Ascending aorta (tissue), 2 donors: Measurements from ENCODE around the gene LMOD1. TPM values are rescaled to one million over a fixed set of nuclear protein-coding genes. Genes with fewer than 3 reads are reported as not detected.
A peak's percentile ranks its signal among the peaks of the same experiment; 100 is the strongest.

Experiments used
- DNase-seq, 2 donors: peaks; one replicate each; pipeline ENCODE4 v3.0.0-alpha.2; 2019; ENCODE audit warnings: low spot score in 2 of 2
- H3K27ac ChIP-seq, 2 donors: fragments of 200-600 bp; sonication (generic); one replicate each; pipeline ENCODE4 v1.5.1; 2016 to 2017; ENCODE audit warnings: mild to moderate bottlenecking in 1 of 2
- H3K27me3 ChIP-seq: fragments of 200-600 bp; sonication (generic); one replicate; pipeline ENCODE4 v1.5.1; 2017
- H3K36me3 ChIP-seq, 2 donors: fragments of 200-600 bp; sonication (generic); one replicate each; pipeline ENCODE4 v1.5.1; 2016
- H3K4me1 ChIP-seq, 2 donors: fragments of 200-600 bp; sonication (generic); one replicate each; pipeline ENCODE4 v1.5.1; 2016 to 2017; ENCODE audit warnings: mild to moderate bottlenecking in 1 of 2
- H3K4me3 ChIP-seq, 2 donors: fragments of 200-600 bp; sonication (generic); one replicate each; pipeline ENCODE4 v1.5.1; 2016 to 2017; ENCODE audit warnings: mild to moderate bottlenecking in 1 of 2
- H3K9me3 ChIP-seq, 2 donors: fragments of 200-600 bp; sonication (generic); one replicate each; pipeline ENCODE4 v1.5.1; 2016
- intact Hi-C: fragments of 100-400 bp; cut with DNase I; formaldehyde crosslinking; loops from one replicate; pipeline ENCODE4 v1.15.1; 2023
- total RNA-seq: library from RNA; depleted of rRNA; stranded (reverse); fragments of >200 nt; gene quantifications from one replicate; pipeline ENCODE4 v1.1.0, GENCODE V29; 2016
- TF ChIP-seq, protein P1 (sequence below), 3 experiments: fragments of 200-600 bp in 2 of 3; fragments of 450-650 bp in 1 of 3; sonication (generic) in 2 of 3; IDR thresholded peaks; one replicate each; pipeline ENCODE4 v1.5.1; 2016 to 2019; ENCODE audit warnings: antibody characterized with exemption in 3 of 3, mild to moderate bottlenecking in 1 of 3, moderate library complexity in 1 of 3

The LMOD1 gene
- total RNA-seq, 1 donor from 2014 or later = 316 TPM

DNA sequence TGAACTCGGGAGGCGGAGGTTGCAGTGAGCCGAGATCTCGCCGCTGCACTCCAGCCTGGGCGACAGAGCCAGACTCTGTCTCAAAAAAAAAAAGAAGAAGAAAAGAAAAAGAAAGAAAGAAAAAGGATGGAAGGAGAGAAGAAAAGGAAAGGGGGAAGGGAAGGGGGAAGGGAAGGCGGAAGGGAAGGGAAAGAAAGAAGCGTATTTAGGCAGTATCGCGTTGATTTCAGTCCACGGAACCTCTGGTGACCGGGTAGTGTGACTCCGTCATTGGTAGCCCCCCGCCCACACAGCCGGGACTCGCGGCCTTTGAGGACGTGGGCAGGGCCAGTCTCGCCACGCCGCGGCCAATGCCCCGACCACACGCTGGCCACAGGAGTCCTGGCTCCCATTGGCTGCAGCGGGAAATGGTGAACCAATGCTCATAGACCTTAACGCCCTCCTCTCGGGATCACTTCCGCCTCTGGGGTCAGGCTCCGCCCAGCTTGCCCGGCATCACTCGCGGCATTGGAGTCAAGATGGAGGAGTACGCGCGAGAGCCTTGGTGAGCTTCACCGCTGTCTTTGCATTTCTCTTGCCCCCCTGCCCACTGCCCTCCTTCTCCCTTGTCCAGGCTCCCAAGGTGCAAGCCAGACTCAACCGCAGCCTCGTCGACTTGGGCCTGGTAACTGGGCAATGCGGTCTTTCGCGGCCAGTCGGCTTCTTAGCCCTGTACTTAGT, 8.8 kb upstream of the LMOD1 start, which contains the start of gene TIMM17A:
Gene TIMM17A (plus strand): TSS at position 495 of the 720 bp plus-strand sequence. CDS start 24 bp downstream, at position 519.
- H3K27ac ChIP-seq = peak within 1 kb of the TSS; percentile 89 to 92
- TF ChIP-seq, protein P1, sequence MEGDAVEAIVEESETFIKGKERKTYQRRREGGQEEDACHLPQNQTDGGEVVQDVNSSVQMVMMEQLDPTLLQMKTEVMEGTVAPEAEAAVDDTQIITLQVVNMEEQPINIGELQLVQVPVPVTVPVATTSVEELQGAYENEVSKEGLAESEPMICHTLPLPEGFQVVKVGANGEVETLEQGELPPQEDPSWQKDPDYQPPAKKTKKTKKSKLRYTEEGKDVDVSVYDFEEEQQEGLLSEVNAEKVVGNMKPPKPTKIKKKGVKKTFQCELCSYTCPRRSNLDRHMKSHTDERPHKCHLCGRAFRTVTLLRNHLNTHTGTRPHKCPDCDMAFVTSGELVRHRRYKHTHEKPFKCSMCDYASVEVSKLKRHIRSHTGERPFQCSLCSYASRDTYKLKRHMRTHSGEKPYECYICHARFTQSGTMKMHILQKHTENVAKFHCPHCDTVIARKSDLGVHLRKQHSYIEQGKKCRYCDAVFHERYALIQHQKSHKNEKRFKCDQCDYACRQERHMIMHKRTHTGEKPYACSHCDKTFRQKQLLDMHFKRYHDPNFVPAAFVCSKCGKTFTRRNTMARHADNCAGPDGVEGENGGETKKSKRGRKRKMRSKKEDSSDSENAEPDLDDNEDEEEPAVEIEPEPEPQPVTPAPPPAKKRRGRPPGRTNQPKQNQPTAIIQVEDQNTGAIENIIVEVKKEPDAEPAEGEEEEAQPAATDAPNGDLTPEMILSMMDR (IDR thresholded peaks at IDR 0.05) = no peak
- H3K9me3 ChIP-seq = no peaks in the 10 kb centered on the region
- H3K4me3 ChIP-seq = peak within 1 kb of the TSS; percentile 67 to 95
- peaks cover 12 to 30% of the 10 kb centered on the region in 2 donors for H3K36me3 ChIP-seq
- intact Hi-C loops = loop anchor here (2.0 kb wide), 1 partner anchor 18 kb away; no protein-coding TSS in a partner anchor
- H3K27me3 ChIP-seq = no peaks in the 10 kb centered on the region
- DNase-seq = peak; percentile 96 to 99
- H3K4me1 ChIP-seq = peaks cover 5 to 16% of the 10 kb centered on the region in 2 donors

DNA sequence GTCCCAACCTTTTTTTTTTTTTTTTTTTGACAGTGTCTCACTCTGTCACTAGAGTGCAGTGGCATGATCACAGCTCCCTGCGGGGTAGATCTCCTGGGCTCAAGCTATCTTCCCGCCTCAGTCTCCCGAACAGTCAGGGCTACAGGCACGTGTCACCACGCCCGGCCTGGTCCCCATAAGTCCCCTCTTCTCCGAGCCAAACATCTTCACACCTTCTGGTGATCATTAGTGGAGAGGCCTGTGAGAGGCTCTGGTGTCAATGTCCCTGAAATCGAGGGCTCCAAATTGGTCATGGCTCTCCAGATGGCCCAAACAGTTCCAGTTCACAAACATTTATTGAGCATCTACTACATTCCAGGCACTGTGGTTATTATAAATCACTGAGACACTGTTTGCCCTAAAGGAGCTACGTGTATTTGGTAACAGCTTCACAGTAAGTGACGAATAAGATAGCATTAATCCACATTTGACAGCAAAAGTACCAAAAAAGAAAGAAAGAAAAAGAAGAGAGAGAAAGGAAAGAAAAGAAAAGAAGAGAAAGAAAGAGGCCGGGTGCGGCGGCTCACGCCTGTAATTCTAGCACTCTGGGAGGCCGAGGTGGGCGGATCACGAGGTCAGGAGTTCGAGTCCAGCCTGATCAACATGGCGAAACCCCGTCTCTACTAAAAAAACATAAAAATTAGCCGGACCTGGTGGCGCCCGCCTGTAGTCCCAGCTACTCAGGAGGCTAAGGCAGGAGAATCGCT, 8.1 kb upstream of the LMOD1 start:
- peak overlapping the region; percentile 67 to 95 for H3K4me3 ChIP-seq
- intact Hi-C loops = loop anchor here (2.0 kb wide), 1 partner anchor 18 kb away; no protein-coding TSS in a partner anchor
- H3K9me3 ChIP-seq = no peaks in the 10 kb centered on the region
- H3K4me1 ChIP-seq = peaks cover 5 to 22% of the 10 kb centered on the region in 2 donors
- TF ChIP-seq, protein P1 (IDR thresholded peaks at IDR 0.05) = no peak
- DNase-seq = no peak
- H3K36me3 ChIP-seq = peaks cover 7 to 22% of the 10 kb centered on the region in 2 donors
- peak overlapping the region; percentile 89 to 92 for H3K27ac ChIP-seq
- H3K27me3 ChIP-seq = no peaks in the 10 kb centered on the region

DNA sequence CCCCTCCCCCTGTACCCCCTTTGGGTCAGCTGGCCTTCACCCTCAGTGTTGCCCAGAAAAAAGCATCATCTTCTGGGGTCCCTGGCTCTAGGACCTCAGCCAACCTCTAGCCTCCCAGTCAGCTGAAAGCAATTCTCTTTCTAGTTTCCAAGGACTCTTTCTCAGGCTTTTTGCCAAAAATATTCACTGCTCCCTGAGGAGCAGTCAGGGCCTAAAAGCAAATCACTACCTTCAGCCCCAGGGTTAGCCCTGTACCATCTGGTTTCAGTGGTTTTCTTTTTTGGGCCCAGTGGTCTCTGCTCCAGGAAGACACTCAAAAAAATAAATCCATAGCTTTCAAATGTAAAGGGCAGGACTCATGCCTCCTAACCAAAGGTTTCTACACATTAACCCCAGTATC, 3.1 kb upstream of the LMOD1 start:
- Histone ChIP-seq H3K4me1 (peaks cover 0 to 26% of the 10 kb centered on the region in 2 donors), H3K27ac (peak overlapping the region; percentile 78 to 93), H3K27me3 (no peaks in the 10 kb centered on the region), H3K4me3 (no peak overlapping the region), H3K9me3 (no peaks in the 10 kb centered on the region), H3K36me3 (peaks cover 5 to 6% of the 10 kb centered on the region in 2 donors)
- no peak for DNase-seq
- intact Hi-C loops = no loop called here
- TF ChIP-seq, protein P1 (IDR thresholded peaks at IDR 0.05) = no peak

DNA sequence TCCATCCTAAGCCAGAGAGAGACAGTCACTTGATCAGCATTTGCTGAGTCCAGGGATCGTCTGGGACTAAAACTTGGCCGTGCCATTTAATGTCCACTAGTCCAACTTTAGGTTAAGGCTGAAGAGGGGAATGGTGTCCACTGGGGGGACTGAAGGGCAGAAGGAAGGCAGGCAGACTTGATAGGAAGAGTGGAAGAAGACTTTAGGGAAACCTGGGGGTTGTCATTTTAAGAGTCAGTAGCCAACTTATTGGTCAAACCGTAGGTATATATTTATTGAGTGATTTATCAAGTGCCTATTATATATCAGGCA, 1.3 kb upstream of the LMOD1 start:
- TF ChIP-seq, protein P1 (IDR thresholded peaks at IDR 0.05) = peak in 1 of 3 experiments; percentile 3
- H3K27me3 ChIP-seq = no peaks in the 10 kb centered on the region
- no peak for DNase-seq
- H3K27ac ChIP-seq = peak overlapping the region; percentile 93 to 97
- peaks cover 0 to 23% of the 10 kb centered on the region in 2 donors for H3K4me1 ChIP-seq
- intact Hi-C loops = loop anchor here (2.0 kb wide), 1 partner anchor 31 kb away; no protein-coding TSS in a partner anchor
- H3K9me3 ChIP-seq = no peaks in the 10 kb centered on the region
- H3K4me3 ChIP-seq = peak overlapping the region; percentile 72 to 91
- peaks cover 18 to 23% of the 10 kb centered on the region in 2 donors for H3K36me3 ChIP-seq

DNA sequence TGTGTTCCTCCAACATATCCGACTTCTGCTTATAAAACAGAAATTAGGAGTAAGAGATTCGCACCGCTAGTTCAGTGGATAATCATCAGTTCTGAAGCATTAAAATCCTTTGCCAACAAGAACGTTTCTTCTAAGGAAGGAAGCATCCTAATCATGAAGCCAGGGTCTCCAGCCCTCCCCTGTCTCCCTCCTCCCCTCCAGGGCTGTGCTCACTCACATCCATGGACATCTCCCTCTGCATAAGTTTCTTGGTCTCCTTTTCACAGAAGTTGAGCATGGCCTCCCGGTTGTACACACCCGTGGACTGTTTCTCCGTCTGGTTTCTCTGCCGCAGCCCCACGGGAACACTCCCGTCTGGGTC, 505 bp downstream of the LMOD1 start:
- Histone ChIP-seq H3K27ac (peak overlapping the region; percentile 87 to 89), H3K27me3 (no peaks in the 10 kb centered on the region), H3K9me3 (no peaks in the 10 kb centered on the region), H3K36me3 (peaks cover 22 to 37% of the 10 kb centered on the region in 2 donors), H3K4me3 (peak overlapping the region; percentile 72 to 91), H3K4me1 (peaks cover 3 to 23% of the 10 kb centered on the region in 2 donors)
- DNase-seq = no peak
- TF ChIP-seq, protein P1 (IDR thresholded peaks at IDR 0.05) = no peak
- intact Hi-C loops = loop anchor here (1.0 to 2.0 kb wide), 2 partner anchors 29 to 50 kb away; no protein-coding TSS in a partner anchor
